C4-2B (cell line): Measurements from ENCODE around the gene CCDC92B.
"Not testable (repeated sequence)": the region's sequence is repeated elsewhere in the genome, so short reads cannot be mapped to it uniquely, and the experiment has no call there.

ENCODE experiments used
- ZFX ChIP-seq: fragments of 450-650 bp; IDR thresholded peaks from 2 replicates; pipeline ENCODE4 v1.6.1; 2017
- TF ChIP-seq, protein P1 (sequence below): fragments of 450-650 bp; conservative IDR thresholded peaks from 2 replicates; pipeline ENCODE4 v1.5.1; 2017; ENCODE audit warnings: mild to moderate bottlenecking

DNA sequence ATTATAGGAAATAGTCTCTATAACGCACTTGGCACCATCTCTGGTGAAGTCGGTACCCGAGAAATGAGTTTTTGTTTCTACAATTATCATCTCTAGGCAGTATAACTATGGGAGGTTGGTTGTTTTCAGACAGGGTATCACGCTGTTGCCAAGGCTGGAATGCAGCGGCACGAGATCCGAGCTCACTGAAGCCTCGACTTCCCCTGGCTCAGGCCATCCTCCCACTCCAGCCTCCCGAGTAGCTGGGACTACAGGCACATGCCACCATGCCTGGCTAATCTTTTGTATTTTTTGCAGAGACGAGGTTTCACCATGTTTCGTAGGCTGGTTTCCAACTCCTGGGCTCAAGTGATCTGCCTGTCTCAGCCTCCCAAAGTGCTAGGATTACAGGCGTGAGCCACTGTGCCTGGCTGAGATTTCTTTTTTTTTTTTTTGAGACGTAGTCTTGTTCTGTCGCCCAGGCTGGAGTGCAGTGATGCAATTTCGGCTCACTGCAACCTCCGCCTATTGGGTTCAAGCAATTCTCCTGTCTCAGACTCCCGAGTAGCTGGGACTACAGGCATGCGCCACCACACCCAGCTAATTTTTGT lies 50.1 kb downstream of the CCDC92B start:
- TF ChIP-seq, protein P1, sequence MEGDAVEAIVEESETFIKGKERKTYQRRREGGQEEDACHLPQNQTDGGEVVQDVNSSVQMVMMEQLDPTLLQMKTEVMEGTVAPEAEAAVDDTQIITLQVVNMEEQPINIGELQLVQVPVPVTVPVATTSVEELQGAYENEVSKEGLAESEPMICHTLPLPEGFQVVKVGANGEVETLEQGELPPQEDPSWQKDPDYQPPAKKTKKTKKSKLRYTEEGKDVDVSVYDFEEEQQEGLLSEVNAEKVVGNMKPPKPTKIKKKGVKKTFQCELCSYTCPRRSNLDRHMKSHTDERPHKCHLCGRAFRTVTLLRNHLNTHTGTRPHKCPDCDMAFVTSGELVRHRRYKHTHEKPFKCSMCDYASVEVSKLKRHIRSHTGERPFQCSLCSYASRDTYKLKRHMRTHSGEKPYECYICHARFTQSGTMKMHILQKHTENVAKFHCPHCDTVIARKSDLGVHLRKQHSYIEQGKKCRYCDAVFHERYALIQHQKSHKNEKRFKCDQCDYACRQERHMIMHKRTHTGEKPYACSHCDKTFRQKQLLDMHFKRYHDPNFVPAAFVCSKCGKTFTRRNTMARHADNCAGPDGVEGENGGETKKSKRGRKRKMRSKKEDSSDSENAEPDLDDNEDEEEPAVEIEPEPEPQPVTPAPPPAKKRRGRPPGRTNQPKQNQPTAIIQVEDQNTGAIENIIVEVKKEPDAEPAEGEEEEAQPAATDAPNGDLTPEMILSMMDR: not testable (repeated sequence)
- not testable (repeated sequence) for TF ChIP-seq ZFX
